ENCODE data around the gene FOXL3. TPM values are rescaled to one million over a fixed set of nuclear protein-coding genes. Genes with fewer than 3 reads are reported as not detected.

Gene FOXL3
- total and polyA plus RNA-seq, 4 donors, result not detected

- TF ChIP-seq TAF1 (conservative IDR thresholded peaks at IDR 0.05), result no peak
- TF ChIP-seq FOXA1 (IDR thresholded peaks at IDR 0.05), result no peak
- no peak for TF ChIP-seq MAX (IDR thresholded peaks at IDR 0.05)
- no peak for TF ChIP-seq NR2F2 (IDR thresholded peaks at IDR 0.05)
- TF ChIP-seq YY1 (IDR thresholded peaks at IDR 0.05), result no peak
Observed at GRCh38 chr7:286266-286665, 3.7 kb upstream of the FOXL3 start (continued).

DNA sequence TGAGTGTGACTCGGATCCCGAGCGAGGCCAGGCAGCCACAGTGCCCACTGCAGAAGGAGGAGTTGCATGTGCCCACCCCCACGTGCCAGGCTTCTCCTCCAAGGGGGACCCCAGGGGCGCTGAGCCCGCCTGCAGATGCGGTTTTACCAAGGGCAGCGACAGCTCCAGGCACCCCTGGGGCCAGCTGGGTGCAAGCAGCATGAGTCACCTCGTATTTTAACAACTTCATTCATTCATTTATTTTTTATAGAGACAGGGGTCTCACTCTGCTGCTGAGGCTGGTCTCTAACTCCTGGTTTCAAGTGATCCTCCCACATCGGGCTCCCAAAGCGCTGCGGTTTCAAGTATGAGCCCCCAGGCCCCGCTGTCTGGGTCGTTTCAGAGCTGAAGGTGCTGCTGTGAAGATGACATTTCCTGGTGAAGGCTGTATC is 1.3 kb upstream of the FOXL3 start:
- peaks cover 0 to 19% (median 4%) of the 10 kb centered on the region in 4 donors for H3K27me3 ChIP-seq (ENCODE audit: control insufficient read depth in 4 of 4, insufficient read depth in 4 of 4, low read length in 3 of 4)
- no peak overlapping the region for H3K9ac ChIP-seq (ENCODE audit: low read depth in 1 of 2, low read length in 2 of 2)
- no peaks in the 10 kb centered on the region for H3K36me3 ChIP-seq (ENCODE audit: control insufficient read depth in 4 of 4, insufficient read depth in 3 of 4, low read depth in 1 of 4, low read length in 3 of 4)
- H3K4me3 ChIP-seq (ENCODE audit: low read depth in 1 of 3, low read length in 3 of 3), result no peak overlapping the region
- 70% methylated on average over 14 of the region's 14 CpGs for WGBS
- no peak for DNase-seq (ENCODE audit: low spot score)
- TF ChIP-seq TAF1 (conservative IDR thresholded peaks at IDR 0.05) (no peak), YY1 (IDR thresholded peaks at IDR 0.05) (no peak), GABPA (IDR thresholded peaks at IDR 0.05 in 1 of 2, conservative IDR thresholded peaks at IDR 0.05 in 1 of 2) (no peak), SP1 (IDR thresholded peaks at IDR 0.05) (no peak), EGR1 (IDR thresholded peaks at IDR 0.05; ENCODE audit: low read depth in 2 of 2) (no peak), NR2F2 (IDR thresholded peaks at IDR 0.05) (no peak), JUND (IDR thresholded peaks at IDR 0.05) (no peak), RAD21 (IDR thresholded peaks at IDR 0.05) (no peak), RXRA (IDR thresholded peaks at IDR 0.05) (no peak), HNF4G (IDR thresholded peaks at IDR 0.05) (no peak), MAX (IDR thresholded peaks at IDR 0.05) (no peak), FOXA2 (IDR thresholded peaks at IDR 0.05) (no peak)
- TF ChIP-seq, protein P1, sequence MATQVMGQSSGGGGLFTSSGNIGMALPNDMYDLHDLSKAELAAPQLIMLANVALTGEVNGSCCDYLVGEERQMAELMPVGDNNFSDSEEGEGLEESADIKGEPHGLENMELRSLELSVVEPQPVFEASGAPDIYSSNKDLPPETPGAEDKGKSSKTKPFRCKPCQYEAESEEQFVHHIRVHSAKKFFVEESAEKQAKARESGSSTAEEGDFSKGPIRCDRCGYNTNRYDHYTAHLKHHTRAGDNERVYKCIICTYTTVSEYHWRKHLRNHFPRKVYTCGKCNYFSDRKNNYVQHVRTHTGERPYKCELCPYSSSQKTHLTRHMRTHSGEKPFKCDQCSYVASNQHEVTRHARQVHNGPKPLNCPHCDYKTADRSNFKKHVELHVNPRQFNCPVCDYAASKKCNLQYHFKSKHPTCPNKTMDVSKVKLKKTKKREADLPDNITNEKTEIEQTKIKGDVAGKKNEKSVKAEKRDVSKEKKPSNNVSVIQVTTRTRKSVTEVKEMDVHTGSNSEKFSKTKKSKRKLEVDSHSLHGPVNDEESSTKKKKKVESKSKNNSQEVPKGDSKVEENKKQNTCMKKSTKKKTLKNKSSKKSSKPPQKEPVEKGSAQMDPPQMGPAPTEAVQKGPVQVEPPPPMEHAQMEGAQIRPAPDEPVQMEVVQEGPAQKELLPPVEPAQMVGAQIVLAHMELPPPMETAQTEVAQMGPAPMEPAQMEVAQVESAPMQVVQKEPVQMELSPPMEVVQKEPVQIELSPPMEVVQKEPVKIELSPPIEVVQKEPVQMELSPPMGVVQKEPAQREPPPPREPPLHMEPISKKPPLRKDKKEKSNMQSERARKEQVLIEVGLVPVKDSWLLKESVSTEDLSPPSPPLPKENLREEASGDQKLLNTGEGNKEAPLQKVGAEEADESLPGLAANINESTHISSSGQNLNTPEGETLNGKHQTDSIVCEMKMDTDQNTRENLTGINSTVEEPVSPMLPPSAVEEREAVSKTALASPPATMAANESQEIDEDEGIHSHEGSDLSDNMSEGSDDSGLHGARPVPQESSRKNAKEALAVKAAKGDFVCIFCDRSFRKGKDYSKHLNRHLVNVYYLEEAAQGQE (IDR thresholded peaks at IDR 0.05), result no peak
- TF ChIP-seq, protein P2, sequence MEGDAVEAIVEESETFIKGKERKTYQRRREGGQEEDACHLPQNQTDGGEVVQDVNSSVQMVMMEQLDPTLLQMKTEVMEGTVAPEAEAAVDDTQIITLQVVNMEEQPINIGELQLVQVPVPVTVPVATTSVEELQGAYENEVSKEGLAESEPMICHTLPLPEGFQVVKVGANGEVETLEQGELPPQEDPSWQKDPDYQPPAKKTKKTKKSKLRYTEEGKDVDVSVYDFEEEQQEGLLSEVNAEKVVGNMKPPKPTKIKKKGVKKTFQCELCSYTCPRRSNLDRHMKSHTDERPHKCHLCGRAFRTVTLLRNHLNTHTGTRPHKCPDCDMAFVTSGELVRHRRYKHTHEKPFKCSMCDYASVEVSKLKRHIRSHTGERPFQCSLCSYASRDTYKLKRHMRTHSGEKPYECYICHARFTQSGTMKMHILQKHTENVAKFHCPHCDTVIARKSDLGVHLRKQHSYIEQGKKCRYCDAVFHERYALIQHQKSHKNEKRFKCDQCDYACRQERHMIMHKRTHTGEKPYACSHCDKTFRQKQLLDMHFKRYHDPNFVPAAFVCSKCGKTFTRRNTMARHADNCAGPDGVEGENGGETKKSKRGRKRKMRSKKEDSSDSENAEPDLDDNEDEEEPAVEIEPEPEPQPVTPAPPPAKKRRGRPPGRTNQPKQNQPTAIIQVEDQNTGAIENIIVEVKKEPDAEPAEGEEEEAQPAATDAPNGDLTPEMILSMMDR (IDR thresholded peaks at IDR 0.05; ENCODE audit: low read depth, low read length, missing input control), result no peak
- TF ChIP-seq, protein P3, sequence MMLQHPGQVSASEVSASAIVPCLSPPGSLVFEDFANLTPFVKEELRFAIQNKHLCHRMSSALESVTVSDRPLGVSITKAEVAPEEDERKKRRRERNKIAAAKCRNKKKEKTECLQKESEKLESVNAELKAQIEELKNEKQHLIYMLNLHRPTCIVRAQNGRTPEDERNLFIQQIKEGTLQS (IDR thresholded peaks at IDR 0.05), result no peak
- no peaks in the 10 kb centered on the region for H3K9me3 ChIP-seq (ENCODE audit: control insufficient read depth in 4 of 4, low read length in 3 of 4)
- H3K4me1 ChIP-seq (ENCODE audit: control insufficient read depth in 4 of 4, insufficient read depth in 4 of 4, low read length in 3 of 4), result peaks cover 0 to 6% (median 2%) of the 10 kb centered on the region in 4 donors
- no peak overlapping the region for H3K27ac ChIP-seq (ENCODE audit: low read depth in 1 of 2, low read length in 2 of 2)

Measured in liver (tissue), 9 donors.